Gastrocnemius medialis (tissue), 4 donors: ENCODE data around the gene RNF146. TPM values are rescaled to one million over a fixed set of nuclear protein-coding genes. Genes with fewer than 3 reads are reported as not detected.
"Not testable (repeated sequence)": the region's sequence is repeated elsewhere in the genome, so short reads cannot be mapped to it uniquely, and the experiment has no call there.

ENCODE experiments used
- ATAC-seq, 2 donors: fragments of 150-250 bp; one replicate each; pipeline ENCODE4 v1.9.1; 2016
- DNase-seq, 2 donors: peaks; one replicate each; pipeline ENCODE4 v3.0.0-alpha.2; 2019
- H3K27ac ChIP-seq, 4 donors: fragments of 200-600 bp; sonication (generic); 1 replicate in 1 of 4; 2 replicates in 3 of 4; pipeline ENCODE4 v1.5.1; 2016 to 2018; ENCODE audit warnings: mild to moderate bottlenecking in 2 of 4, moderate library complexity in 1 of 4
- H3K27me3 ChIP-seq, 3 donors: fragments of 200-600 bp; sonication (generic) in 2 of 3; 1 replicate in 1 of 3; 2 replicates in 2 of 3; pipeline versions ENCODE4 v1.5.1 to v1.6.0; 2016 to 2019; ENCODE audit warnings: mild to moderate bottlenecking in 1 of 3, moderate library complexity in 1 of 3
- H3K36me3 ChIP-seq, 2 donors: fragments of 200-600 bp; sonication (generic) in 1 of 2; one replicate each; pipeline ENCODE4 v1.5.1; 2017 to 2018
- H3K4me1 ChIP-seq, 2 donors: fragments of 200-600 bp; sonication (generic) in 1 of 2; one replicate each; pipeline ENCODE4 v1.5.1; 2016 to 2017; ENCODE audit warnings: mild to moderate bottlenecking in 2 of 2
- H3K4me3 ChIP-seq, 4 donors: fragments of 200-600 bp; sonication (generic) in 3 of 4; 1 replicate in 1 of 4; 2 replicates in 3 of 4; pipeline ENCODE4 v1.5.1; 2016 to 2019; ENCODE audit warnings: mild to moderate bottlenecking in 2 of 4
- H3K9me3 ChIP-seq, 3 donors: fragments of 200-600 bp; sonication (generic) in 2 of 3; 1 replicate in 1 of 3; 2 replicates in 2 of 3; pipeline ENCODE4 v1.5.1; 2016 to 2019
- POLR2A ChIP-seq, 2 donors: fragments of 450-650 bp; IDR thresholded peaks; one replicate each; pipeline ENCODE4 v1.6.1; 2017; ENCODE audit warnings: antibody characterized with exemption in 2 of 2, mild to moderate bottlenecking in 2 of 2, moderate library complexity in 2 of 2
- in situ Hi-C, 4 donors: fragments of 200-750 bp; cut with MboI; loops; one replicate each; pipeline versions ENCODE4 v1.15.0 to v1.8.0; 2017; ENCODE audit warnings: low sequenced_read_pairs in 4 of 4
- intact Hi-C: fragments of 100-400 bp; cut with DNase I; formaldehyde crosslinking; loops from one replicate; pipeline ENCODE4 v1.15.1; 2023; ENCODE audit warnings: low total_unique reads
- total RNA-seq, 4 donors: library from RNA; depleted of rRNA; stranded (reverse); fragments of >200 nt; gene quantifications; one replicate each; pipeline versions ENCODE4 v1.1.0 to v1.2.3, GENCODE V29; 2016
- TF ChIP-seq, protein P1 (sequence below), 5 experiments: fragments of 450-650 bp in 3 of 5; fragments of 200-600 bp in 2 of 5; sonication (generic) in 2 of 5; IDR thresholded peaks in 4 of 5; conservative IDR thresholded peaks in 1 of 5; 1 replicate in 4 of 5; 2 replicates in 1 of 5; pipeline ENCODE4 v1.5.1; 2016 to 2019; ENCODE audit warnings: antibody characterized with exemption in 5 of 5, mild to moderate bottlenecking in 3 of 5, moderate library complexity in 3 of 5

Gene RNF146
- total RNA-seq, 4 donors from 2014 or later, result 36.3 to 82.3 (median 56.8) TPM

DNA sequence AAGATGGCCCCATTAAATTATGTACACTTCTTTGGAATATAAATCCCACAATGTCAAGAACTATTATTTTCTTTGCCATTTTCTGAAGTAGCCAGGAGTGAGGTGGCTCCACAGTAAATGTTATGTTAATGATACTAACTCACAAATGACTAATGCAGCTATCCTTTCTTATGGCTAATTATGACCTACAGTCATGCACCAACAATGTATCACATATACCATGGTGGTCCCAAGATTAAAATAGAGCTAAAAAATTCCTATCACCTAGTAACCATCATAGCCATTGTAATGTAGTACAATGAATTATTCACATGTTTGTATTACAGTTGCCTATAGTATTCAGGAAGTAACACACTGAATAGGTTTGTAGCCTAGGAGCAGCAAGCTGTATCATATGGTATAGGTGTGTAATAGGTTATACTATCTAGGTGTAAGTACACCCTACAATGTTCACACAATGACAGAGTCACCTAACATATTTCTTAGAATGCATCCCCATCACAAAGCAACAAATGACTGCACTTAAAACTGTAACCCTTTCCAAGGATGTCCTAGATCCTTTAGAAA, 61.5 kb downstream of the RNF146 start:
- ATAC-seq (no peak), DNase-seq (no peak)
- Histone ChIP-seq H3K4me1 (no peaks in the 10 kb centered on the region), H3K27me3 (no peaks in the 10 kb centered on the region), H3K27ac (no peak overlapping the region), H3K4me3 (no peak overlapping the region), H3K9me3 (no peaks in the 10 kb centered on the region), H3K36me3 (peaks cover 0 to 23% of the 10 kb centered on the region in 2 donors)
- TF ChIP-seq, protein P1, sequence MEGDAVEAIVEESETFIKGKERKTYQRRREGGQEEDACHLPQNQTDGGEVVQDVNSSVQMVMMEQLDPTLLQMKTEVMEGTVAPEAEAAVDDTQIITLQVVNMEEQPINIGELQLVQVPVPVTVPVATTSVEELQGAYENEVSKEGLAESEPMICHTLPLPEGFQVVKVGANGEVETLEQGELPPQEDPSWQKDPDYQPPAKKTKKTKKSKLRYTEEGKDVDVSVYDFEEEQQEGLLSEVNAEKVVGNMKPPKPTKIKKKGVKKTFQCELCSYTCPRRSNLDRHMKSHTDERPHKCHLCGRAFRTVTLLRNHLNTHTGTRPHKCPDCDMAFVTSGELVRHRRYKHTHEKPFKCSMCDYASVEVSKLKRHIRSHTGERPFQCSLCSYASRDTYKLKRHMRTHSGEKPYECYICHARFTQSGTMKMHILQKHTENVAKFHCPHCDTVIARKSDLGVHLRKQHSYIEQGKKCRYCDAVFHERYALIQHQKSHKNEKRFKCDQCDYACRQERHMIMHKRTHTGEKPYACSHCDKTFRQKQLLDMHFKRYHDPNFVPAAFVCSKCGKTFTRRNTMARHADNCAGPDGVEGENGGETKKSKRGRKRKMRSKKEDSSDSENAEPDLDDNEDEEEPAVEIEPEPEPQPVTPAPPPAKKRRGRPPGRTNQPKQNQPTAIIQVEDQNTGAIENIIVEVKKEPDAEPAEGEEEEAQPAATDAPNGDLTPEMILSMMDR (IDR thresholded peaks at IDR 0.05 in 4 of 5, conservative IDR thresholded peaks at IDR 0.05 in 1 of 5), result no peak
- no peak for TF ChIP-seq POLR2A (IDR thresholded peaks at IDR 0.05)
- in situ Hi-C loops, result loop anchor here in 1 of 4 donors (25.0 kb wide), 1 partner anchor 209 kb away; no protein-coding TSS in a partner anchor
- intact Hi-C loops, result no loop called here

DNA sequence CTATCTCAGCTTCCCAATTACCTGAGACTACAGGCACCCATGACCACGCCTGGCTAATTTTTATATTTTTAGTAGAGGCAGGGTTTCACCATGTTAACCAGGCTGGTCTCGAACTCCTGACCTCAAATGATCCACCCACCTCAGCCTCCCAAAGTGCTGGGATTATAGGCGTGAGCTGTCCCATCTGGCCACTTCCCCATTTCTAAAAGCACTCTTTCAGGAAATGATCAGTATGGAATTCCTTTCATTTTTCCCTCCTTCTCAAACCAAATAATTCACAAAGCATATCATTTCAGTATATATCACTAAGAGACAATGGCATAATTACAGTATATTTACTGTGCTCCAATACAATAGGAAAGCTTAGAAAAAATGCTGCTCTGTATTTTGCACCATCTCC, 64.6 kb downstream of the RNF146 start:
- H3K4me3 ChIP-seq, H3K36me3 ChIP-seq, H3K9me3 ChIP-seq, H3K27me3 ChIP-seq, ATAC-seq, intact Hi-C loops, DNase-seq, H3K27ac ChIP-seq, H3K4me1 ChIP-seq: not testable (repeated sequence)
- in situ Hi-C loops, result loop anchor here in 1 of 4 donors (25.0 kb wide), 1 partner anchor 206 kb away; no protein-coding TSS in a partner anchor

DNA sequence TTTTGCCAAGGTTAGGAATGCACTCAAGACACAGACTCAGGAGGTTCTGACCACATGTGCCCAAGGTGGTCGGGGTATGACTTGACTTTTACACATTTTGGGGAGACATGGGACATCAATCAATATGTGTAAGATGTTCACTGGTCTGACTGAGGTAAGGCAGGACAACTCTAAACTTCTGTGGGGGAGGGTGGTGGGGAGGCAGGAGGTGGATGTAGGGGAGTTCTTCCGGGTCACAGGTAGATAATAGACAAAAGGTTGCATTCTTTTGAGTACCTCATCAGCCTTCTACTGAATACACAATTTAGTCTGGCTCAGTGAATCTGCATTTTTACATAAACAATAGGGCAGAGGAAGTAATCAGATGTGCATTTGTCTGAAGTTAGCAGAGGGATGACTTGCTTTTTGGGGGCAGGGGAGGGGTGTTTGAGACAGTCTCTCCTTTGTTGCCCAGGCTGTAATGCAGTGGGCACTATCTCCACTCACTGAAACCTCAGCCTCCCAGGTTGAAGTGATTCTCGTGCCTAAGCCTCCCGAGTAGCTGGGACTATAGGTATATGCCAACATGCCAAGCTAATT, 65.8 kb downstream of the RNF146 start:
- Histone ChIP-seq H3K27me3 (no peaks in the 10 kb centered on the region), H3K4me1 (no peaks in the 10 kb centered on the region), H3K4me3 (no peak overlapping the region), H3K27ac (no peak overlapping the region), H3K9me3 (no peaks in the 10 kb centered on the region), H3K36me3 (no peaks in the 10 kb centered on the region)
- ATAC-seq (no peak), DNase-seq (no peak)
- TF ChIP-seq, protein P1 (IDR thresholded peaks at IDR 0.05 in 4 of 5, conservative IDR thresholded peaks at IDR 0.05 in 1 of 5), result no peak
- TF ChIP-seq POLR2A (IDR thresholded peaks at IDR 0.05), result no peak
- intact Hi-C loops (no loop called here), in situ Hi-C loops (loop anchor here in 1 of 4 donors (25.0 kb wide), 1 partner anchor 205 kb away; no protein-coding TSS in a partner anchor)

Other genes starting within 250 kb of the RNF146 start
- gene RSPO3, start 148.2 kb upstream of the RNF146 start, total RNA-seq, result 10 to 100 TPM in 1 of 4 donors, 1 to 10 TPM in 3; 4.8 to 30.5 (median 7.2) TPM
- 10 to 100 TPM; 31.4 to 45.3 (median 33.6) TPM for gene ECHDC1, start 76.7 kb downstream of the RNF146 start, total RNA-seq
- 10 to 100 TPM; 34.0 to 57.4 (median 44.8) TPM for gene KIAA0408, start 192.5 kb downstream of the RNF146 start, total RNA-seq